ENCODE measurements around the gene ZFP91. TPM values are rescaled to one million over a fixed set of nuclear protein-coding genes. Genes with fewer than 3 reads are reported as not detected.

ZFP91 gene
- total and polyA plus RNA-seq, 2 experiments from 2014 or later: 10.2 to 30.0 TPM

DNA sequence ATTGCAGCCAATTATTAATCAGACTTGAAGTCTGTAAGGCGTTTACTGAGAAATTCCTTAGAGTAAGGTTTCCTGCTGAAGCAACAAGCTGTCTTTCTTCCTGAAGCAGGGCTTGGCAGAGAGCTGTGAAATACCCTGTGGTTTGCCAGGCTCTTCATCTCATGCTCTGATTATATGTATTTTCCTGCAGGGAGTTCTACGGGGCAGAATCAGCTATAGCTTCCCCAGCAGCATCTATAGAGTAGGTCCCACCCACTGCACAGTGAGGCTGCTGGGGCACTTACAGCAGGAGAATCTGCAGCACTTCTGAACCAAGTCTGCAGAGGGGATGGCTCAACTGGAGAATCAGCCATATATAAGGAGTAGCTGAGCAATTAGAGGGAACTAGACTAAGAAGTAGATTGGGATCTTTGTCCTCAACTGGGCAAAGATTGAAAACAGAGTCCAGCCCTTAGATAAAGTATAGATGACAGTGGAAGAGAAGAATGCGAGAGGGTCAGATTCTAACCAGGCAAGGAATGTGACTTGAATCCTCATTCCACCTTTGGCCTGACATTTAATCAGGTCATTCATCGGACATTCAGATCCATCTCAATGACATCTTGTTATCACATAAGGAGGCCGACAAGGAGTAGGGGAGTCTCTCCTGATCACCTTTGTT is 81.2 kb downstream of the ZFP91 start (continued):
- TF ChIP-seq ETS1 (IDR thresholded peaks at IDR 0.05) (no peak), CREB1 (CRISPR knock-in tag; IDR thresholded peaks at IDR 0.05; ENCODE audit: low read depth) (no peak), EZH2phosphoT487 (IDR thresholded peaks at IDR 0.05; ENCODE audit: unreplicated experiment) (no peak), EZH2 (IDR thresholded peaks at IDR 0.05; ENCODE audit: low read depth, unreplicated experiment) (no peak), JUNB (IDR thresholded peaks at IDR 0.05; ENCODE audit: unreplicated experiment) (no peak), POLR2AphosphoS5 (IDR thresholded peaks at IDR 0.05; ENCODE audit: low read depth) (no peak), ZNF114 (CRISPR knock-in tag; IDR thresholded peaks at IDR 0.05) (no peak)

Other genes with a start within 250 kb of the ZFP91 start
- gene OR5B17, start 220.0 kb upstream of the ZFP91 start, total RNA-seq (2014; rRNA removed; shearing (Covaris generic)): not detected in 2 replicates
- gene OR5B17, start 220.0 kb upstream of the ZFP91 start, polyA plus RNA-seq (2016; fragmentation: Nextera tagmentation; extraction: Ambion mirVana): not detected in 2 replicates
- gene OR5B3, start 172.2 kb upstream of the ZFP91 start, total RNA-seq (2014; rRNA removed; shearing (Covaris generic)): not detected in 2 replicates
- not detected in 2 replicates for gene OR5B3, start 172.2 kb upstream of the ZFP91 start, polyA plus RNA-seq (2016; fragmentation: Nextera tagmentation; extraction: Ambion mirVana)
- not detected in 2 replicates for gene OR5B2, start 150.9 kb upstream of the ZFP91 start, total RNA-seq (2014; rRNA removed; shearing (Covaris generic))
- gene OR5B2, start 150.9 kb upstream of the ZFP91 start, polyA plus RNA-seq (2016; fragmentation: Nextera tagmentation; extraction: Ambion mirVana): not detected in 2 replicates
- gene OR5B12, start 136.8 kb upstream of the ZFP91 start, total RNA-seq (2014; rRNA removed; shearing (Covaris generic)): not detected in 2 replicates
- not detected in 2 replicates for gene OR5B12, start 136.8 kb upstream of the ZFP91 start, polyA plus RNA-seq (2016; fragmentation: Nextera tagmentation; extraction: Ambion mirVana)
- not detected in 2 replicates for gene OR5B21, start 71.0 kb upstream of the ZFP91 start, total RNA-seq (2014; rRNA removed; shearing (Covaris generic))
- not detected in 2 replicates for gene OR5B21, start 71.0 kb upstream of the ZFP91 start, polyA plus RNA-seq (2016; fragmentation: Nextera tagmentation; extraction: Ambion mirVana)
- 0.56 and 2.3 TPM in 2 replicates for gene LPXN, start 3.2 kb upstream of the ZFP91 start, total RNA-seq (2014; rRNA removed; shearing (Covaris generic))
- 1.1 and 1.3 TPM in 2 replicates for gene LPXN, start 3.2 kb upstream of the ZFP91 start, polyA plus RNA-seq (2016; fragmentation: Nextera tagmentation; extraction: Ambion mirVana)
- 1.8 and 1.9 TPM in 2 replicates for gene CNTF, start 43.6 kb downstream of the ZFP91 start, total RNA-seq (2014; rRNA removed; shearing (Covaris generic))
- 0.24 and 0.26 TPM in 2 replicates for gene CNTF, start 43.6 kb downstream of the ZFP91 start, polyA plus RNA-seq (2016; fragmentation: Nextera tagmentation; extraction: Ambion mirVana)
- 0.10 TPM in 1 of 2 replicates, not detected in the other for gene GLYAT, start 152.9 kb downstream of the ZFP91 start, total RNA-seq (2014; rRNA removed; shearing (Covaris generic))
- not detected in 2 replicates for gene GLYAT, start 152.9 kb downstream of the ZFP91 start, polyA plus RNA-seq (2016; fragmentation: Nextera tagmentation; extraction: Ambion mirVana)